ENCODE results near the gene TMEM132D.

Gene TMEM132D

GRCh38 chr12:129034558-129035289, 869.1 kb downstream of the TMEM132D start:
- DNase-seq = no peak

- no peak for DNase-seq
Measured at GRCh38 chr12:129028844-129029243, 875.0 kb downstream of the TMEM132D start.

- DNase-seq = no peak
Measured at GRCh38 chr12:129025055-129025454, 878.8 kb downstream of the TMEM132D start.
